HG03135 (cell line): Measurements from ENCODE around the gene HOXB5.

Experiments
- ATAC-seq: cut with Tn5 transposase; IDR thresholded peaks from one replicate; pipeline ENCODE4 v1.9.1; 2021; ENCODE audit warnings: mild to moderate bottlenecking, moderate library complexity; ENCODE audit not compliant: unreplicated experiment

The HOXB5 gene

DNA sequence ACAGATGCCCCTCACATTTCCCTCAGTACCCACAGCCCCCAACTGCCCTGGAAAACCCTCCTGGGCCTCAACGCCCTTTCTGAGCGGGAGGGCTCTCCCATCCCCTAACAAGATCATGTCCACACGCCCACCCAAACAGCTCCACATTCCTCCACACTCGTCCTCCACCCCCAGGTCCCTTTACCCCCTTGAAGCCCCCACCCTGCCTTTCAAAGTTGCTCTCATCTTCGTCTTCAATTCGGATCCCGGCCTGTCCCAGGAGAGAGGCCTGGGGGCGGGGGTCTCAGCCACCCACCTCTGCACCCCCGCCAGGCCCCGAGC lies 29.8 kb downstream of the HOXB5 start:
- no peak for ATAC-seq

GRCh38 chr17:48563385-48563838 lies 30.2 kb downstream of the HOXB5 start:
- ATAC-seq = no peak

GRCh38 chr17:48562934-48563333 lies 30.6 kb downstream of the HOXB5 start:
- ATAC-seq = no peak

- no peak for ATAC-seq
Measured at GRCh38 chr17:48561884-48562810, 31.4 kb downstream of the HOXB5 start.

DNA sequence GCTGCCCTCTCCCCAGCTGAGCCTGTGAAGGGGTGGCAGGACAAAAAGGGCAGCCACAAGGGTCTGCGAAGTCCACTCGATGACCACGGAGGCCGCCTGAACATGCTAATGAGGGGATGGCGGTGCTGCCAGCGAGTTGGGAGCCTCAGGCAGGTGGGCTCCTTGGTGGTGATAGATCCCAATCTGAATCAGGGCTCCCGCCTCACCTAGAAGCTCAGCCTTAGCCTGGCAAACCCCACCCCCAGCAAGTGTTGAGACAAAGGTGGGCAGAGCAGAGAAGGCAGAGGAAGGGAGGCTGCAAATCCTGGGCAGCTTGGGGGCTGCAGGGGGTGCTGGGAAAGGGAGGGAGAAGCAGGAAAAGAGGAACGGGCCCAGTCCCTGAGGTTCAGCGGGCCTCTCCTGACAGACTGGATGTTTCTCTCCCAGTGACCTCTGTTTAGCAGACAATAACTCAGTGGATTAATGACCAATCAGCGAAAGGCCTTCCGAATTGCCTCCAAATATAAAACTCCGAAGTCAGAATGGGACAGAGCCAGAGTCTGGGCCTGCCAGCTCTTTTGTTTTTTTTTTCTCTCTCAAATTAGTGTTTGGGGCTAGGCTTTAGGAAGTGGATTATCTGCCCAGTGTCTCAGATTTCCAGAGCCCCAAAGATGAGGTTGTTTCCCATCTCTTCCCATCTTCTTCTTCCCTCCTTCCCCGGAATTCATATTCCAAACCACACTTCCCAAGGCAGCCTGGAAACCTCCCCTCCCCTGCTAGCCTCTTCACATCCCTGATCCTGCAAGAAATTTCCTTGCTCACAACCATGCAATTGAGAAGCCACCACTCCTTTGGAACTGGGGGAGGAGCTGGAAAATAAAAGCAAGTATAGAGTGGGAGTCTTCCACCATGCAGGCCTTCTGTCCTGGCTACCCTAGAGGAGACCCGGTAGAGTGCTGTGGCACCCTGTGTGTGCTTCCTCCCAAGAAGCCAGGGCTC lies 33.5 kb downstream of the HOXB5 start:
- ATAC-seq = no peak

- no peak for ATAC-seq
Measured at GRCh38 chr17:48559122-48559839, 34.3 kb downstream of the HOXB5 start.

- no peak for ATAC-seq
Measured at GRCh38 chr17:48558831-48559121, 34.8 kb downstream of the HOXB5 start.

- no peak for ATAC-seq
Measured at GRCh38 chr17:48558057-48558830, 35.3 kb downstream of the HOXB5 start.

GRCh38 chr17:48556576-48557401 lies 36.8 kb downstream of the HOXB5 start:
- no peak for ATAC-seq

DNA sequence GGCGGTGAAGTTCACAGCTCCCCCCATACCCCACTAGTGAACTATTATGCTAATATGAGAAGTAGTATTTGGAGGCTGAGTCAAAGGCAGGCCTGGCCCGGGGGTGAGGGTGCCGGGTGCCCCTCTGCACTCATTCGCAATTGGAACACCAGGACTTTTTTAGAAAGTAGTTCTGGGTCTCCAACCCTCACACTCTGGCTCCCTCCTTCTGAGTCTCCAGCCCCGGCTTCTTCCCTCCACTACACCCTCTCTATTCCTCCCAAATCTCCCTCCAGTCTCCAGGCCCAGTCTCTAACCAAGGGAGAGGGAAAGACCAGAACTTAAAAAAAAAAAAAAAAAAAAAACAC lies 37.4 kb downstream of the HOXB5 start:
- no peak for ATAC-seq

DNA sequence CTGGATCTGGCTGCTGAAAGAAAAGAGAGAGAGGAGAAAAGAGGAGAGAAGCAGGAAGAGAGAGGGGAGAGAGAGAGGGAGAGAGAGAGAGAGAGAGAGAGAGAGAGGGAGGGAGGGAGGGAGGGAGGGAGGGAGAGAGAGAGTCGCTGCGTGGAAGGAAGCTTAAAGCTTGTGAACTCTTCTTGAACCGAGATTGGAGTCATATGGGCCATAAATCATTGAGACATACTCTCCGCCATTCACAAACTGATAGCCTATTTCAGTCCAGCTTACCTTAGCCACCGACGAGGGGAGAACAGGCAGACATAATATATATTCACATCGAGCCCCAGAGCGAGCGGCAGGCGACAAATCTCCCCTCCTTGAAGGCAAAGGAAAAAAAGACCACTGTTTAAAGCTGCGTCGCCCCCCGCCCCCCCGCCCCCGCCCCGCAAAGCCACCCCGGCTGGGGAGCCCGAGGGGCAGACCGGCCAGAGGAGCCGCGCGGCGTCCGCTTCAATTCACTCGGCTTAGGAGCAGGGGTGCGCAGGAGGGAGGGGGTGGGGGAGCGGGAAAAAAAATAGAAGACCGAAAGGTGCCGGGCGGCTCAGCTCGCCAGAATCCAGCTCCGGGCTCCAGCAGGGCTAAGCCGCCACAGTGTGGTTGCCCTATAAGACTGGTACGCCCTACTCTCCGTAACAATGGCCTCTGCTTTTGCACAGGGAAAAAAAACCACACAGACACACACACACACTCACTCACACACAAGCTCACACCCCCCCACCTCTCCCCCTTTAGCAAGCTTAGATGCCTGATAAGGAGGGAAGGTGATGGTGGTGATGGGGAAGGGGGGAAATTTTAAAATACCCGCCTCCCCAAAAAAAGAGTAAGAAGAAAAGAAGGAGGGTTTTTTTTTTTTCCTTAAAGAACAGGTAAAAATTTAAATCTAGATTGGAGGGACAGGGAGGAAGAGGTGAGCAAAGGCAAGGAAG lies 38.0 kb downstream of the HOXB5 start:
- no peak for ATAC-seq

DNA sequence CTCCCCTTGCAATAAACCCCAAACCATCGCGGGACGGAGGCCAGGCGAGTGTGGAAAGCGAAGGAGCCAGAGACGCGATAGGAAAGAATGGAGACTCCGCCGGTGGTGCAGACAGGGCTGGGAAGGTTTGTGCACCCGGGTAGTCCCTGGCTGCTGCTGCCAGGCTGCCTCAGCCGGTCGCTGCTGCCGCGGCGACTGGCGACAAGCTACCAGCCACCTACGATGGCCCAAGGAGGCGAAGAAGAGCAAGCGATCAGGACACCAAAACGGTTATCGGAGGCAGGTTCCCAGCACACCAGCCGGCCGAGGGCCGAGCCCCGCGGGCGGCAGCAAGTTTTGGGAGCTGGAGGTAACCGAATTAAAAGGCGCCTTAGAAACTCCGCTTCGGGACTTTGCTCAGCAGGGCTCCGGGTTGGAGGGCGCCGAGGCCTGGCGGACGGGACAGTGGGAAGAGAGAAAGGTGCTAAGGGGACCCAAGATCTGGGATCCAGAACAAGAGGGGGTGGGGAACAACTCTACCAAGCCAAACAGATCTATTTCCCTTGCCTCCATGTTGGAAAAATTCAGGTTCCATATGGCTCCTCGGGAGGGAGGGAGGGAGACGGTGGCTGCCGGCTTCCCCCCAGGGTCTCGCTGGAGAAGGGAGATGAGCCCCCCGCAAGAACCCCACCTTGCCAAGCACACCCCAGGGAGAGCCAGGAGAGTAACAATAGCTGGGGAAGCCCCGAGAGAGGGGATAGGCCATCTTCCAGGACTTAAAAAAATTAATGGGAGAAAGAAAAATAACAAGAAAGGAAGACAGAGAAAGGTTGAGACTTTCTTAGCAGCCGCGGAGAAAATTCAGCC lies 38.9 kb downstream of the HOXB5 start:
- no peak for ATAC-seq

DNA sequence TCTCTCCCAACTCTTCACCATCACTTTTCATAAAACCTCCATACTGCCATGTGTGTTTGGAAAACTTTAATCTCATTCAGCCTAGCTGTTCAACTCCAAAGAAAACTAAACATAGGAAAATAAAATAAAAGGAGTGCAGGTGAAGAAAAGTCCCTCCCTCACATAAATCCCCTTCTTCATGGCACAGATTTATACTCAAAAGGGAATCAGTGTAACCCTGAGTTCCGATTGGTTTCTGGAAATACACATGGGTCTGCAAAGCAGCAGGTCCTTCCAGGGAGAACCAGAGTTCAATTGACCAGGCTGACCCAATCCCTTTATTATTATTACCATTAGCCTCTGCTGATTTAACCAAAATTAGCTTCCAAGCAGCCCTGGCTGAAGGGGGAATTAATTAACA lies 39.8 kb downstream of the HOXB5 start:
- no peak for ATAC-seq

DNA sequence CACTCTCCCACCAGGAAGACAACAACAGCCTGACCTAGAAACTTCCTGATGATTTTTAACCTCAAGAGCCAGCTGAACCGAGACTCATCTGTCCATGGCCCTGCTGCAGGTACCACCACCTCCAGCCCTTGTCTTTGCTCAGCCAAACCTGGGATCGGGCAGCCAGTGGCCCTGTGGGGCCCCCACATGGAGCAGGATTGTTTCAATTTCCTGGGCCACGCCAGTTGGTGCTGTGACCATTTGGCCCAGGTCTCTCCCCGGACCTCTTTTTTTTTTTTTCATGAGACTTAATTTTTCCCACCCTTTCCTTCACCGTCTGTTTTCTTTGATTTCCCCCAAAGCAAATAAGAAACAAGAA lies 40.4 kb downstream of the HOXB5 start:
- ATAC-seq = no peak

DNA sequence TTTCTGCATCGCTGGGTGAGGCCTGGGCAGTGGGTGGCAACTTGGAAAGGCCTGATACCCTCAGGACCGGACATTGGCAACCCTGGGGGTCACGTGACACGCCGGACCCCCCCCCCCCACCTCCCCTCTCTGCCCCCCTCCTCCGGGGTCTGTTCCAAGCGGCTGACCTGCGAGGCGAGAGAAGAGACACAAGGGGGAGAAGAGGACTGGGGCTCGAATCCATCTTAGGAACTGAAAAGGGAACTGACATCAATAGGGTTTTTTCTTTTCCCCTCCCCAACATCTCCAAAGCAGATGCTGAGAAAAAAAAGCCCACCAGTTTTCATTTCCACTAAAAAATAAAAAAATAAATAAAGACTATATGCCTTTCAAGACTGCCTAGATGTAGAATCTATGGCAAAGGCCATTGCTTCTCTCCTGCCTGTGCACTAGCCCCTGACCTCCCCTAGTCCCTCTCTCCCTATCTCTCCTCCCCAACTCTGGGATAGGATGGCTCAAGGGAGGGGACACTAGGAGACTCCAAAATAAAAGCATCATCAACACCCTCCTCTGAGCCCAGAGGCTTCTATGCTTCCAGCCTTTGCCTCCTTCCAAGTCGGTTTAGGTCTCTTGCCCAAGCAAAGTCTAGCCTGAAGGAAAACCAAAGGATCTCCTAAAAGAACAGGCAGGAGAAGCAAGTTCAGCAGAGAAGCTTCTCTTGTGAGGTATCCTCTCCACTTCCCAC lies 41.0 kb downstream of the HOXB5 start:
- no peak for ATAC-seq

DNA sequence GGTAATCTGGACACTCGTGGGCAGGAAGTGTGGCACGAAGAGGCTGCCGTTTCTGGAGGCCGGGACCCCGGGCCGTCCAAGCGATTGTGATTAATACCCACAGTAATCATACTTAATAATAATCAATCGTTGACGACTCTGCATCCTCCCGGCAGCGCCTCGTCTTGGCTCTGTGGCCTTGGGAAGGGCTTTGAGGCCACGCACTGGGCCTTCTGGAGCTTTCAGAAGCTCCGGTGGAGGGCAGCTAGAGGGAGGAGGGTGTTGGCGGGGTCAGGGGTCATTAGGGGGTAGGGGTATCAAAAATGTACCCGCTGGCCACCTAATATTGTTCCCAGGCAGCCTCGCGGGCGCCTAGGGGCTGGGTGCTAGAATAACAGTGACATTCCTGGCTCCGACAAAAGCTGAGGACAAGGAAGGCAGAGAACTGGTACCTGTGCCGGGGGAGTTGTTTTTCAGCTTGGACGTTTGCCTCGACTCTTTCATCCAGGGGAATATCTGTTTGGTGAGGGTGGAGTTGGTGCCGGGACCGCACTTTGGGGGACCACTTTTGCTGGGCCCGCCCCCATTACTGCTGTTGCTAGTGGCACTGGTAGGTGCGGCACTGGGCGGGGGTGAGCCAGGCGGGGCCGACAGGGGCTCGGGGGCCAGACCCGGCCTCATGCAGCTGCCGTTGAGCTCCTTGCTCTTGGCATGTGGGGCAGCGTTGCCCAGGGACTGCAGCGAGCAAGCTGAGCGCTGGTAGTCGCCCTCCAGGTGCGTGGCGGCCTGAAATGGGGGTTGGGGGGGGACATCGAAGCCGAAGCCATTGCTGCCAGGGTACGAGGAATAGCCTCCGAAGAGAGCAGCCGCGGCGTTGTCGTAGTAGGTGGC lies 41.7 kb downstream of the HOXB5 start:
- no peak for ATAC-seq
